SK-N-DZ (cell line): ENCODE results near the gene CRYBA4. TPM values are rescaled to one million over a fixed set of nuclear protein-coding genes. Genes with fewer than 3 reads are reported as not detected.

Experiments used
- DNase-seq: peaks from one replicate; pipeline ENCODE4 v3.0.0-alpha.2; 2015; ENCODE audit warnings: low spot score
- polyA plus RNA-seq, 2 experiments: library from polyadenylated mRNA; depleted of rRNA; stranded (reverse); fragments of >200 nt; gene quantifications; 2 replicates each; pipeline ENCODE4 v1.2.3, GENCODE V29; 2014

CRYBA4 gene
- polyA plus RNA-seq (2014; cell fraction: cytosol; rRNA removed) = not detected in 2 replicates
- polyA plus RNA-seq (2014; cell fraction: nucleus; rRNA removed) = not detected in 2 replicates

DNA sequence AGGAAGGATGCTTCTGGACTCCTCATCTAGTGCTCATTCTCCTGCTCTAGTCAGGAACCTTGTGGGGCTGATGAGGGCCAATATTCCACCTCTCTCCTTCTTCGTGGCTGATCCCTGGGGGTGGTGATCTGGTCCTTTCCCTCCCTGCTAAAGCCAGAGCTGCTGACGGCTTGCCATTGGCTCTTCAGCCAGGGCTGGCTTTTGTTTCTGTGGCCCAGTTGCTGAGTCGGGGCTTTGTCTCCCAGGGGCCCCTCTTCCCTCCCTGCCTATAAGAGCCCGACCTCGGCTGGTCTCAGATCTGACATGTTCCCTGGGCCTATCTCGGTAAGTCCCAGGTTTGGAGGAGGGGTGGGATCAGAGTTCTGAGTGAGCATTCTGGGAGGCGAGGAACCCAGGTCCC is at the start of gene CRYBA4:
Gene CRYBA4 (plus strand): TSS at position 301 of the 400 bp plus-strand sequence. CDS start 634 bp downstream, outside the sequence.
- no peak for DNase-seq

DNA sequence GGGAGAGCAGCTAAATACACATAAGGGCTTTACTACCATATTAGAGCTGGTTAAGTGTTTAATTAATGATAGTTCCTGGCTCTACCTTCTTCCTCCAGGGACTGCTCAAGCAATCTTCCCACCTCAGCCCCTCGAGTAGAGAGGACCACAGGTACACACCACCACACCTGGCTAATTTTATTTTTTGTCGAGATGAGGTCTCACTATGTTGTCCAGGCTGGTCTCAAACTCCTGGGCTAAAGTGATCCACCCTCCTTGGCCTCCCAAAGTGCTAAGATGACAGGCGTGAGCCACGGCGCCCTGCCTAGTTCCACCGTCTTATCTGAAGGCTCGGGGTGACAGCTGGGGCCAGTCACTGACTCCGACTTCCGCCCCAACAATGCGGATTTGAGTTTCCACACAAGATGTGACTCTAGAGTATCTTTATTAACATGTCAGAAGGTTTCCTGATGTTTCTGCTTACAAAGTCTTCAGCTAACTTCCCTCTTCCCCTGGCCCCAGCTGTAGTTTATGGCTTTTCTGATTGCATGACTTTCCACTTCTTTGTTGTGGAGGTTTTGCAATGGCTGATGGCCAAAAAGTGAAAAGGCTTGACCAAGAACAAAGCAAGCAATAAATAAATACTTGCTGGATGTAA is 48.6 kb upstream of the CRYBA4 start:
- no peak for DNase-seq

DNA sequence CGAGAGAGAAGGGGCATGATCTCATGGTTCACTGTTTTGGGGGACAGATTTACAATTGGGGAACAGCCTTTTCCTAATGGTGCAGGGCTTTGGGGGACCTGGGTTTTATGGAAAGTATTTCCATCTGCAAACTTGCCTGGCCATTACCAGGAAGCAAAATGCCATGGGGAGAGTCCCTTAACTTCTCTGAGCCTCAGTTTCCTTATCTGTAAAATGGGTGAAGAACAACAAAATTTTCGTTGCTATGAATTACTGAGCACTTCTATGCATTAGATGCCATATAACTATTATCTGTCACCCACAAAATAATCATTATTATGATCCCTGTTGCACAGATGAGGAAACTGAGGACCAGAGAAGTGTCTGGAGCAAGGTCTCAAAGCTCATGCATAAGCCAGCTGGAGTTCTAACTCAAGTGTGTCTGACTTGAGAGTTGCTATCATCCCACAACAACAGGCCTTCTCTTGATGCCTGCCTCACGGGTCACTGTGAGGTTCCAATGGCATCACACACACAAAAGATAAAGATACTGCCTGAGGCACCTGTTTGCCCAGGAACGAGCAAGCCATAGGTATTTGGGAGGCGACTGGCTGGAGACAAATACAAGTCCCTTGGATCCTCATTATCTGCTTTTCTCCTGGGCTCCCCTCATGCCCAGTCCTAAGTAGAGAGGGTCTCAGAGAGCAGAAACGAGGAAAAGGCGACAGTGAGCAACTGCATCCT is 47.6 kb upstream of the CRYBA4 start:
- DNase-seq = no peak

DNA sequence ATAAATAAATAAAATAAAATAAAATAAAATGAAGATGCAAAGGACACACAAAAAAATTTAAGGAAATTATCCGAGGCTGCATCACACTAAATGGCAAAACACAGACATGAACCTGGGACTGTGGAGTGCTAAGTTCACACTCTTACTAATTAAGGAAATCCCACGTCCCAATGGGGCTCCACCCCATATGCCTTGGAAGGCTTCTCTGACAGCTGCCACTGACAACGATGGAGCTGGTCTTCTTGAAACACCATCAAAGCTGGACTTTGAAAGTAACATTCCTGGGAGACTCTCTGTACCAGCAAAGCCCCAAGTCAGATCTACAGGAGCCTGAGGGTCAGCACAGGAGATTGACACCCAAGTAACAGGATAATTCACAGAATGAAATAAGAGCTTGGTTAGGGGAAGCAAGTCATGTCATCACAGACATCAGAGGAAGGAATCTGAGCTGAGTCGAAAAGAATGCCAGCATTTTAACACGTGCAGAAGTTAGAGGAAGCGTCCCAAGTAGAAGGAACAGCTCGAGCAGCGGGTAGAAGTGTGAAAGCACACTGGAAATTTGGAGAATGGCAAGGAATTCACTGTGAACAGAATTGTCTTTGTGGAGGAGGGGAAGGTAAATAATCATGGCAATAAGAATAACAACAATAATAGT is 45.6 kb upstream of the CRYBA4 start:
- no peak for DNase-seq

DNA sequence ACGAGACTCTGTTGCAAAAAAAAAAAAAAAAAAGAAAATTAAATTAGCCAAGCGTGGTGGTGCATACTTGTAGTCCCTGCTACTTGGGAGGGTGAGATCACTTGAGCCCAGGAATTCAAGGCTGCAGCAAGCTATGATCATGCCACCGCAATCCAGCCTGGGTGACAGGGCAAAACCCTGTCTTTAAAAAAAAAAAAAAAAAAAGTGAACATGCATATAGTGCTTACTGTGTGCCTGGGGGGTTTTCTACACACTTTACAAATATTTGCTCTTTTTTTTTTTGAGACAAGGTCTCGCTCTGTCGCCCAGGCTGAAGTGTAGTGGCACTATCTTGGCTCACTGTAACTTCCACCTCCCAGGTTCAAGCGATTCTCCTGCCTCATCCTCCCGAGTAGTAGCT is 44.7 kb upstream of the CRYBA4 start:
- no peak for DNase-seq

DNA sequence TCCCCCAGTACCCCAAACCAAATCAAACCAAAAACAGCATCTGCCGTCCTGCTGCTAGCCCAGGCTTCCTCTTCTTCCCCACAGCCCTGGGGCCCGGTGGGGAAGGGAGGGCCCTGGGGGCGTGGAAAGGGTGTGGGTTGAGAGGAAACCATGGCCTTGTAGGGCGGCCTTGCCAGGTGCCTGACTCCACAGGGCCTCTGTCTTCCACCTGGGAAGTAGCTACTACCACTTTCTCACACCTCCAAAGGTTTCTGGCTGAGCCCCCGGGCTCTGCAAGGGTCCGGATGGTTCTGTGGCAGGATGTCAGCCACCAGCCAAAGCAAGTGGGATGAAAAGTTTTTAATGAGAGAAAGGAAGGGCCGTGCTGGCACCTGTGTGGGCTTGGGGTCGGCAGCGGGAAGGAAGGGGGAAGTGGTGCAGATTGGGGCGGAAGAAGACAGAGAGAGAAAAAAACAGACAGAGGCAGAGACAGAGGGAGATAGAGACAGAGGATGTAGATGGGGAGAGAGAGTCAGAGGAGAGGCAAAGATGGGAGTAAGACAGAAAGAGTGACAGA is 42.4 kb upstream of the CRYBA4 start:
- DNase-seq = no peak

DNA sequence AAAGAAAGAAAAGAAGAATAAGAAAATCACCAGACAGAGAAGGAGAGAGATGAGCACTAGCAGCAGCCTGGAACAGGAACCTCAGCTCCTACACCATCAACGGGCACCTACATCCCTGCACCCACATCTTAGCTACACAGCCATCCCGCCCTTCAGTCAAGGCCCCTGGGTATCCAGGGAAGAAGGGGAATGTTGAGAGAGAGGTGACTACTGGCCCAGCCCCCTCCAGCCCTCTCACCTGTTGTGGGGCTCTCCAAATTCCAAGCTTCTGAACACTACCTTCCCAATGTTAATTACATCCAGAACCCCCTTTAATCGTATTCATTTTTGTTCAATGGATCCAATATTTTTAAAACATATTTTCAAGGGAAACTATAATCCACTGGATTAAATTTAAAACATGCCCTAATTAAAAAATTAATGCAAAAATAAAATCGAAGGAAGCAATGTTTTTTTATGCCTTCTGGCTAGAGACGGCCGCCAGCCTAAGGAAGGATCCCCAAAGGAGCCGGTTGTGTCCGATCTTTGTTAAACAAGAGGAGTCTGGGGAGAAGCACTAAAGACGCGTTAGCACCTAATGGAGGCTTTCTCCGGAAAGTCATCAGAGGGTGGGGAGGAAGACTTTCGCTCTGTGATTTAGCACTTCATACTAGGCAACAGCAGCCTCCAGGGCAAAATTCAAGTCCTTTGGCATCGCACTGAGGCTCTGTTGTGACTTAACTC is 41.4 kb upstream of the CRYBA4 start:
- no peak for DNase-seq

DNA sequence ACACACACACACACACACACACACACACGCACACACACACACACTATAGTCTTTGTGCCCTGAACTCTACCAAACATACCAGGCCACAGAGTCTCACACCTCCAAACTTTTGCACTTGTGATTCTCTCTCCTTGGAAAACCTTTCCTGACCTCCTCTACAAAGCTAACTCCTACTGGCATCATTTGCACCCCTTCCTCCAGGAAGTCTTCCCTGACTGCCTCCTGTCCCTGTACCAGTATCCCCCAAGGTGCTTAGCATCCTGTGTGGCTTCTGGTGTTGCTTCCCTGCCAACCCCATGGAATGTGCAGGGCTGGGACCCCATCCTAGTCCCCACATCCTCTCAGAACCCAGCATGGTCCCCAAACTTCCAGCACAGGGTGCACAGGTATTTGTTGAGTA is 40.7 kb upstream of the CRYBA4 start:
- DNase-seq = no peak

DNA sequence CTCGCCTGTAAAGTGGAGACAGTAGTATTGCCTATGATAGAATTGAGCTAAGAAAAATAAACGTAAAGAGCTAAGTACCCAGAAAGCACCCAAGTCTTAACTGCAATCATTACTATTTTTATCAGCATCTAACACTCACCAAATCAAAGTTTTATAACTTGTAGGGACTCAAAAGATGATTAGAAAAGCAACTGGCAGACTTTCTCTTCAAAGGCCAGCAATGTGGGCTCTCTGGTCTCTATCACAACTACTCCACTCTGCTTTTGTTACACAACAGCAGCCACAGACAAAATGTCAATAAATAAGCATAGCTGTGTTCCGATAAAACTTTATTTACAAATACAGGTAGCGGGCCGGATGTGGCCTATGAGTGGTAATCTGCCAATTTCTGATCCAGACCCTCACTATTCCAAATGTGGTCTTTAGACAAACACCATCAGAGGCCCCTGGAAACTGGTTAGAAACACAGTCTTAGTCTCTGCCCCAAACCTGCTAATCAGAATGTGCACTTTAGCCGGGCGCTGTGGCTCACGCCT is 40.1 kb upstream of the CRYBA4 start:
- no peak for DNase-seq

DNA sequence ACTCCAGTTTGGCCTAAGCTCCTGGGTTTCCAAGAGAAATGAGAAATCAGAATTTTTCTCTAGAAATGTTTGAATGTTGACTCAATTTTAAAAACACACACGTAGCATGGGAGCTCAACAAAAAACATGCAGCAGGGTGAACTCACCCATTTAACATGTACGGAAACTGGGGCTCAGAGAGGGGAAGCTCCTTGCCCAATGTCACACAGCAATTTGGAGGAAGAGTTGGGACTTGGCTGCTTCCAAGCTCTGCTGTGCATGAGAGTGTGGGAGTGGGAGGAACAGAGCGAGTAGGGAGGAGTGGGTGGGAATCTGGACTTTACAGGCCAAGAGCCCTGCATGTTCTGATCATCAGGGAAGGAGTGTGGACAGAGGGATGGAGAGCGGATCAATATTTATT is 37.8 kb upstream of the CRYBA4 start:
- DNase-seq = no peak

DNA sequence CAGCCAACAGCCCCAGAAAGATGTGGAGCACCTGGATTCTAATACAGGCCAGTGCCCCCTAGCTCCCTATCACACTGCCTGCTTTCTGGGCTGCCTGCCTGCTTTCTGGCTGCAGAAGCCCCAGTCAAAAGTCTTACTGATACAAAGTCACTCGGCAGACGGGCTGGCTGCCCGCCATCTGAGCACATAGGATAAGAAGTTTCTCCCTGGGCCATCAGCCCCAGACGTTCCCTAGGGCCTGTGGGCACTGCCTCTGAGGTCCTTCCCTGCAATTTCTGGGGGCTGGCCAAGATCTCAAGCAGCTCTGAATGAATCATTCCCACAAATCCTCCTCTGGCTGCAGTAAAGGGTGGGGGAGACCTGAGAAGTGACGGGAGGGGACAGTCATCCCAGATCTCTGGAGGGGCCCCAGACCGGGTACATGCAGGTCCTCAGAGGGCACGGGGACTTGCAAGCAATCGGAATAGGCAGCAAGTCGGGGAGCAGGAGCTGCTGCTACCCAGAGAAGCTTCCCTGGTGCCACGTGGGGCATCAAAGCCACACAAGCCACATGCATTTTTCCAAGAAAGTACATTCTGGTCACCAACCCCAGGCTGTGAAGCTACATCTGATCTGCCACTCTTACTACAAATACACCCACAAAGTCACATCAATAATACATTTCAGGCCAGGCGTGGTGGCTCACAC is 36.5 kb upstream of the CRYBA4 start:
- DNase-seq = no peak

DNA sequence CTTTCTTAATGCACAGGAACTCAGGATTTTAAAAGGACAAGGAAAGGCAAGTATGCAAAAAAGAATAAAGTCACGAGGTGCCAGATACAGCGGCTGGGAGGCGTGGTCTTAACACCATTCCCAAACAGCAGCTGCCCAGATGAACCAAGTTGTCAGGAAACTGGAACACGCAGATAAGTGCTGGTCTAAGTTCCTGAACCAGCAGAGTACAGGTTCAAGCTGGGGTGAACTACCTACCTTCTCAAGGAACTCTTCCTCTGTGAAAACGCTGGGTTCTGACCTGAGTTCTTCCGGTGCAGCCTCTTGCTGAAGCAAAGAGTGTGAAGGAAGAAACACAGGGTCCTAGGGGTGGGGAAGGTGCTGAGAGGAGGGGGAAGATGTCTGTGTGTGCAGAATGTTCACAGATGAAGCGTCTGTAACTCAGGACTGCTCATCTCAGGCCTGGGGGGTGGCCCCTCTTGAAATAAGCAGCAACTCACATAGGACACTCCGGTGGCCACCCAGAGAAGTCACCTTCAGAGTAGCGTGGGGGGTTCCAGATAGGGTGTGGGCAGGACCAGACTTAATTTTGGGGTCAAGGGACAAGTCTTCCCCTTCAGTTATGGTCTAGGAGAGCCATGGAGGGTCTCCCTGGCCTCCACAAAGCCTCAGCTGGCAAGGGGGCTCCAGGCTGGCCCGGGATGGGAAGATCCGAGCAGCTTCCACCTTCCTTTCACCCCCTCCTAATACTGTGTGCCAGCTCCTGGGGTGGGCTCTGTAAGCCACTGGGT is 35.0 kb upstream of the CRYBA4 start:
- no peak for DNase-seq

DNA sequence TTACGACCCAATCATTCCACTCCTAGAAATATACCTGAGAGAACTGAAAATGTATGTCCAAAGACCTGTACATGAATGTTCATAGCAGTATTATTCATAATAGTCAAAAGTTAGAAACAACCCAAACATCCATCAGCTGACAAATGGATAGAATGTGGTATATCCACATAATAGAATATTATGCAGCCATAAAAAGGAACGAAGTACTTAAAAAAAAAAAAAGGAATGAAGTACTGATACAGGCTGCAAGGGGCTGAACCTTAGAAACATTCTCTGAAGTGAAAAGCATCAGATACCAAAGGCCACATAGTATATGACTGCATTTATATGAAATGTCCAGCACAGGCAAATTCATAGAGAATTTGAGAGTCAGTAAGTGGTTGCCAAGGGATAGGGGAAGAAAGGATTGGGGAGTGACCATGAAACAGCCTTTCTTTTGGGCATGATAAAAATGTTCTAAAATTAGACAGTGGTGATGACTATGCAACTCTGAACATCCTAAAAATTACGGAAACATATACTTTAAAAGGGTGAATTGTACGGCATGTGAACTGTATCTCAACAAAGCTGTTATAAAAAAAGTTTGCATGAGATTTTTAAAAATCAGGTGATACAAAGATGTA is 33.7 kb upstream of the CRYBA4 start:
- no peak for DNase-seq

DNA sequence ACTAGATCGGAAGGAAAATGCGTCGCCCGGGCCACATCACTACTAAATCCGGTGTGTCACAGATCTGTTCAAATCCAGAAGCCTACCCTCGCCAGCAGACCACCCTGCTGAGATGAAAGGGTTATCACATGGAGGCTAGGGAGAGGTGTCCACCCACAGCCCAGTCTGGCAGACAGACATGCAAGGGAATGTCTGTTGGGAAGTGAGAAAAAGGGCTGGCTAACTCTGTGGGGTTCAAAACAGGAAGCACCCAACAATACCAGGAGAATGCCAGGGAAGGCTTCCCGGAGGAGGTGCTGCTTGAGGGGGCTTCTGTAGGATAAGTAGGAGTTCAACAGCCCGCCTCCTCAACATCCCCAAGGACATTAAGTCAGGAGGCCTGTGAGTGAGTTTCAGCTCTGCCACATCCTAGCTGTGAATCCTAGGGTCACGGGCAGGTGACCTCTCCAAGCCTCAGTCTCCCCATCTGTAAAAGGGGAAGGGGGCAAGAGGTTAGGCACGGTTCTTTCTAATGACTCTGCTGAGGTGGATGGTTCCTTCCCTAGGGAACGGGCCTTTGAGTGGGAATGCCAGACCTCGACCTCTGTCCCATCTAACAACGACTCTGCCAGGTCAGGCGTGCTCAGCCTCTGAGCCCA is 32.9 kb upstream of the CRYBA4 start:
- DNase-seq = peak; percentile 20

DNA sequence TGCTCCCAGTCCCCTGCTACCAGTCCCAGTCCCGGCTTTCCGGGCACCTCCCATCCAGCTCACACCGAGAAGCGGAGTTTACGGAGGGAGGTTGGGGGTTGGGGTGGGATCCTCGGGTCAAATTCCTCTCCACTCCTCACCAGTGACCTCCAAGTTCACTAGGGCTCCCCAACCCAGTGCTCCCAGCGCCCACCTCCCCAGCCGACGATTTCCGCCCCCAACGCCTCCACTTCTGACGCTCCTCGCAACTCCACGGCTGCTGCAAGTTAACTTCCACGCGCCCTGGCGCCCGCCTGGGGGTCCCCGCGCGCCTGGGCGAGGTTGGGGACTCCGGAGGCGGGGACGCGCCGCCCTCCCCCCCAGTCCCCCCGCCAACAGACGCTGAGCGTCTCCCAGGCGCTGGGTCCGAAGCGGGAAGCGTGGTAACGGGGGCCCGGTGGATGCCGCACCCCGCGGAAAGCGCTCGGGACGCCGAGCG is 32.4 kb upstream of the CRYBA4 start:
- no peak for DNase-seq

DNA sequence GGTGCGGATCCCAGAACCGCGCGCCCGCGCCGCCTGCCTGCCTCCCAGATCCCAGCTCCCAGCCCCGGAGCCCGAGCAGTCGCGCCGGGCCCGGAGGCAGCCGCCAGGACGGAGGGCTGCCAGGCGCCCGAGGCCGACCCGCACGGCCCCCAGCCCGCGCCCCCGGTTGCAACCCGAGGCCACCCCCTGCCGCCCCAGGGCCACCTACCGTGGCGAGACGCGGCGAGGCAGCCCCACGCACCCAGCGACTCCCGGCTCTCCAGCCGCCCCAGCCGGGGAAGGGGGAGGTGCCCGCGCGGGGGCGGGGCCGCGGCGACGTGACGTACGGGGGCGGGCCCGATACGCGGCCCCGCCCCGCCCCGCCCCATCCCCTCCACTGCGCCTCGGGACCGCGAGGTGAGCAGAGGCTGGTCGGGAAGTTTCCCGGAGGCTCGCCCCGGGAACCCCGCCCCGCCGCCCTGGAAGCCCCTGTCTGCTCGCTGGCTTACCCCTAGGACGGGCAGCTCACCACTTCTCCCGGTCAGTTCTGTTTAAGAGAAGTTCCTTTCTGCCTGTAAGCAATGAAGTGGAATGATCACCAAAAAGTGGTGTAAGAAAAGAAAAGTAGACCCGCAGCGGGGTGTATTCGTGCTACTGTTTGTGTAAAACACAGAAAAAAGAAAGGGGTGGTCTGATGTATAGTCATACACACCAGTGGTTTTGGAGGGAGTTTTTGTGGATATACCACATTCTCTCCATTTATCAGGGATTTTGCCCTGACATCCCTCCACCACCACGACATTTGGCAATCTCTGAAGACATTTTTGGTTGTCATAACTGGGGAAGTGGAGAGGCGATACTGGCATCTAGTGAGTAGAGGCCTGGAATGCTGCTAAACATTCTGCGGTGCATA is 31.7 kb upstream of the CRYBA4 start, which contains the start of gene TPST2:
Gene TPST2 (minus strand): TSS at position 288 of the 892 bp plus-strand sequence. CDS start 48,502 bp downstream, outside the sequence.
- DNase-seq = peak; percentile 59

DNA sequence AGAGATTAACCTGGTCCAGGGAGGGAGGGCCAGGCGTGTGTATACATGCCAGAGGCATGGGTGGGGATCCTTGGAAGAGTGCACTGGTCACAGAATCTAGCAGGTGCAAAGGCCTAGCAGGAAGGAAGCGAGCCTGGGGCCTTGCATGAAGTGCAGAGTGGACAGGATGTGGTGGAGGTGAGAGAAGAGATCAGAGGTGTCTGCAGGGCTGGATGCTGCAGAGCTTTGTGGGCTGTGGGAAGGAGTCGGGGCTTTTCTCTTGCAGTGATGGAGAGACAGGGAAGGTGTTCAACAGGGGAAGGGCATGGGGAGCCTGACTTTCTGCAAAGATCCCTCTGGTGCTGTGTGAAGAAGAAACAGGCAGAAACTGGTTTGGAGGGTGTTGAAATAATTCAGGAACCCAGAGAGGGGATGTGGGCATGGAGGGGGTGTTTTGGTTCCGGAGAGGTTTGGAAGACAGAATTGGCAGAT is 29.3 kb upstream of the CRYBA4 start:
- DNase-seq = no peak

DNA sequence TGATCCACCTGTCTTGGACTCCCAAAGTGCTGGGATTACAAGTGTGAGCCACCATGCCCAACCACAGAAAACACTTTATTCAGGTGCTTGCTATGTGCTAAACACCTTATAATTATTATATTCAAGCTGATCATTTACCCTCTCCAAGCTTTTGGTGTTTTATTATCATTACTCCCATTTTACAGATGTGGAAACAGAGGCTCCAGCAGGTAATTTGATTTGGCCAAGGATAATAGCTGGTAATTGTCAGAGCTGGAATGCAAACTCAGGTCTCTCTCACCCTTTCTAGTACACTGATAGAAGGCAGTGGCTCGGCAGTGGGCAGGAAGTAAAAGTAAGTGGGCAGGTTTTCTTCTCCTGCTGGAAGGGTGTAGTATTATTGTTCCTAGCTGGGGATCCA is 28.0 kb upstream of the CRYBA4 start:
- DNase-seq = no peak
